SK-N-MC (cell line): Measurements from ENCODE around the gene ATG10.

Experiments used
- EZH2 ChIP-seq: fragments of 200-600 bp; sonication (generic); IDR thresholded peaks from one replicate; pipeline ENCODE4 v1.6.1; 2017; ENCODE audit warnings: antibody characterized with exemption
- POLR2AphosphoS5 ChIP-seq: IDR thresholded peaks from 2 replicates; pipeline ENCODE4 v1.6.1; 2012; ENCODE audit warnings: mild to moderate bottlenecking, low read depth, low read length, borderline replicate concordance

GRCh38 chr5:81950996-81951395 is 20.8 kb upstream of the ATG10 start:
- TF ChIP-seq EZH2 (no peak), POLR2AphosphoS5 (no peak)
